HL-60 (cell line): ENCODE measurements around the gene PBXIP1.
"Not testable (repeated sequence)": the region's sequence is repeated elsewhere in the genome, so short reads cannot be mapped to it uniquely, and the experiment has no call there.

Experiments used
- DNase-seq, 2 experiments: peaks; one replicate each; pipeline ENCODE4 v3.0.0-alpha.2; 2010 to 2020; ENCODE audit warnings: low read depth in 1 of 2, low spot score in 1 of 2
- H3K27ac ChIP-seq: fragments of 250-450 bp; sonication (Bioruptor Pico); replicated peaks from 2 replicates; pipeline ENCODE4 v1.5.1; 2020; ENCODE audit warnings: mild to moderate bottlenecking, moderate library complexity
- H3K27me3 ChIP-seq: fragments of 250-450 bp; sonication (Bioruptor Pico); 2 replicates; pipeline ENCODE4 v1.5.1; 2021; ENCODE audit warnings: mild to moderate bottlenecking, moderate library complexity; ENCODE audit not compliant: insufficient read depth, poor library complexity, severe bottlenecking
- H3K4me3 ChIP-seq: replicated peaks from 2 replicates; pipeline ENCODE4 v1.5.1; 2011; ENCODE audit warnings: mild to moderate bottlenecking, control low read depth, low read length; ENCODE audit not compliant: insufficient read depth
- GABPA ChIP-seq: IDR thresholded peaks from 2 replicates; pipeline ENCODE4 v1.6.1; 2012; ENCODE audit warnings: low read depth
- POLR2AphosphoS5 ChIP-seq: IDR thresholded peaks from 2 replicates; pipeline ENCODE4 v1.6.1; 2012; ENCODE audit warnings: low read depth
- SPI1 ChIP-seq: IDR thresholded peaks from 2 replicates; pipeline ENCODE4 v1.6.1; 2012; ENCODE audit warnings: low read depth, mild to moderate bottlenecking, borderline replicate concordance
- TF ChIP-seq, protein P1 (sequence below): IDR thresholded peaks from one replicate; pipeline ENCODE4 v1.5.1; 2011; ENCODE audit warnings: low read length, control low read depth, inconsistent platforms; ENCODE audit not compliant: insufficient read depth
- TF ChIP-seq, protein P2 (sequence below): IDR thresholded peaks from 2 replicates; pipeline ENCODE4 v1.6.1; 2012; ENCODE audit warnings: low read depth; ENCODE audit not compliant: insufficient replicate concordance

PBXIP1 gene

DNA sequence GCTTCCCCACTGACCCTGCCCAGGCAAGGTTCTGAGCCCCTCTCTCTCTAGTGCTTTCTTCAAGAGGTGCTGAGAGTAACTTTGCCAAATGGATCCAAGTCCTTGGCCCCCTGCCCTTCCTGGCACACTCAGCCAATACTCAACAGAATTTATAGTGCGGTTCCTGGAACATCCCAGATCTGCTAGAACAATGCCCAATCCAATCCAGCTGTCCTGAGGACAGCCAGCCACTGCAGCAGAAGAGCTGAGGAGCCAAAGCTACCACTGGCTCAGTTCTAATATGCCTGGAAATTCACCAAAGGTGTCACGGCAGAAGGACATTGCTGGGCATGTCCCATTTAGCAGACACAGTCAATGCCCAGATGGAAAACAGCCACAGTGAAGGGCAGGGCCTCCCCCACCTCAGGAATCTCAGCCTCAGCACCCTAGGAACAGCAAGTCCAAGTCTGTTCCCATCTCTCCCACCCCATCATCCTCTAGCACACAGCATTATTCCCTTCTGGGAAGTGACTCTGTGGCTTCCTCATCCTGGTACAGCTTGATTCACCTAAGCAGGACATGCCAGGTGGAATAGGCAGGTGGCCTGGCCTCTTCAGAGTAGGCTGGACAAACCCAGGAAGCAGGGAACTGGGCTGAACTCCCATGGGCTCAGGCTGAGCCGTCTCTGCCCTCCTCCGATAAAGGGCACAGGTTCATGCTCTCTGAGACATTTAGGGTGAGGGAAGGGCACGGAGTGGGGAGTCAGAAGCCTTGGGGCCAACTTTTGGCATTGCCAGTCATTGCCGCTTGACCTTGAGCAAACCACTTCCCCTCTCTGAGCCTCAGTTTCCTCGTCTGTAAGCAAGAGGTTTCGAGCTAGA lies 44.0 kb downstream of the PBXIP1 start:
- Histone ChIP-seq H3K27me3 (peaks cover 2% of the 10 kb centered on the region), H3K4me3 (no peak overlapping the region), H3K27ac (no peak overlapping the region)
- no peak for DNase-seq
- no peak for TF ChIP-seq SPI1
- TF ChIP-seq, protein P1, sequence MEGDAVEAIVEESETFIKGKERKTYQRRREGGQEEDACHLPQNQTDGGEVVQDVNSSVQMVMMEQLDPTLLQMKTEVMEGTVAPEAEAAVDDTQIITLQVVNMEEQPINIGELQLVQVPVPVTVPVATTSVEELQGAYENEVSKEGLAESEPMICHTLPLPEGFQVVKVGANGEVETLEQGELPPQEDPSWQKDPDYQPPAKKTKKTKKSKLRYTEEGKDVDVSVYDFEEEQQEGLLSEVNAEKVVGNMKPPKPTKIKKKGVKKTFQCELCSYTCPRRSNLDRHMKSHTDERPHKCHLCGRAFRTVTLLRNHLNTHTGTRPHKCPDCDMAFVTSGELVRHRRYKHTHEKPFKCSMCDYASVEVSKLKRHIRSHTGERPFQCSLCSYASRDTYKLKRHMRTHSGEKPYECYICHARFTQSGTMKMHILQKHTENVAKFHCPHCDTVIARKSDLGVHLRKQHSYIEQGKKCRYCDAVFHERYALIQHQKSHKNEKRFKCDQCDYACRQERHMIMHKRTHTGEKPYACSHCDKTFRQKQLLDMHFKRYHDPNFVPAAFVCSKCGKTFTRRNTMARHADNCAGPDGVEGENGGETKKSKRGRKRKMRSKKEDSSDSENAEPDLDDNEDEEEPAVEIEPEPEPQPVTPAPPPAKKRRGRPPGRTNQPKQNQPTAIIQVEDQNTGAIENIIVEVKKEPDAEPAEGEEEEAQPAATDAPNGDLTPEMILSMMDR = no peak
- TF ChIP-seq, protein P2, sequence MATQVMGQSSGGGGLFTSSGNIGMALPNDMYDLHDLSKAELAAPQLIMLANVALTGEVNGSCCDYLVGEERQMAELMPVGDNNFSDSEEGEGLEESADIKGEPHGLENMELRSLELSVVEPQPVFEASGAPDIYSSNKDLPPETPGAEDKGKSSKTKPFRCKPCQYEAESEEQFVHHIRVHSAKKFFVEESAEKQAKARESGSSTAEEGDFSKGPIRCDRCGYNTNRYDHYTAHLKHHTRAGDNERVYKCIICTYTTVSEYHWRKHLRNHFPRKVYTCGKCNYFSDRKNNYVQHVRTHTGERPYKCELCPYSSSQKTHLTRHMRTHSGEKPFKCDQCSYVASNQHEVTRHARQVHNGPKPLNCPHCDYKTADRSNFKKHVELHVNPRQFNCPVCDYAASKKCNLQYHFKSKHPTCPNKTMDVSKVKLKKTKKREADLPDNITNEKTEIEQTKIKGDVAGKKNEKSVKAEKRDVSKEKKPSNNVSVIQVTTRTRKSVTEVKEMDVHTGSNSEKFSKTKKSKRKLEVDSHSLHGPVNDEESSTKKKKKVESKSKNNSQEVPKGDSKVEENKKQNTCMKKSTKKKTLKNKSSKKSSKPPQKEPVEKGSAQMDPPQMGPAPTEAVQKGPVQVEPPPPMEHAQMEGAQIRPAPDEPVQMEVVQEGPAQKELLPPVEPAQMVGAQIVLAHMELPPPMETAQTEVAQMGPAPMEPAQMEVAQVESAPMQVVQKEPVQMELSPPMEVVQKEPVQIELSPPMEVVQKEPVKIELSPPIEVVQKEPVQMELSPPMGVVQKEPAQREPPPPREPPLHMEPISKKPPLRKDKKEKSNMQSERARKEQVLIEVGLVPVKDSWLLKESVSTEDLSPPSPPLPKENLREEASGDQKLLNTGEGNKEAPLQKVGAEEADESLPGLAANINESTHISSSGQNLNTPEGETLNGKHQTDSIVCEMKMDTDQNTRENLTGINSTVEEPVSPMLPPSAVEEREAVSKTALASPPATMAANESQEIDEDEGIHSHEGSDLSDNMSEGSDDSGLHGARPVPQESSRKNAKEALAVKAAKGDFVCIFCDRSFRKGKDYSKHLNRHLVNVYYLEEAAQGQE = no peak

DNA sequence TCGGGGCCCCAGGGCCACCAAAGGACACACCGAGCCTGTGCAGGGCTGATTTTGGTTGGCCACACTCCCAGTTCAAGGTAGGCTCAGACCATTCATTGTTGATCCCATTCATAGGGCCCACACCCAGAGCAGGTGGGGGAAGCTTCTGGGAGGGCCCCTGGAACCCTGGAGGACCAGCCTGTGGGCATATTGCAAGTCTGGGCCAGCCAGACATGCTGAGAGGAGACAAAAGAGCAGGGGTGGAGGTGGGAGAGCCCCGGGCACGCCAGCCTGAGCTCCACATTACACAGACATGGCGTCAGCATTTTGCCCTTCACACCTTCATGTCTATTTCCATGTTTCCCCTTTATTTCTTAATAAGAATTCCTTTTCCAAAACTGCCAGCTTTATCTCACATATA lies 45.0 kb downstream of the PBXIP1 start:
- no peak for DNase-seq
- Histone ChIP-seq H3K27me3 (peaks cover 2% of the 10 kb centered on the region), H3K27ac (no peak overlapping the region), H3K4me3 (no peak overlapping the region)
- no peak for TF ChIP-seq GABPA
- no peak for TF ChIP-seq SPI1
- TF ChIP-seq, protein P2 = no peak
- TF ChIP-seq, protein P1 = no peak
- TF ChIP-seq POLR2AphosphoS5 = no peak

DNA sequence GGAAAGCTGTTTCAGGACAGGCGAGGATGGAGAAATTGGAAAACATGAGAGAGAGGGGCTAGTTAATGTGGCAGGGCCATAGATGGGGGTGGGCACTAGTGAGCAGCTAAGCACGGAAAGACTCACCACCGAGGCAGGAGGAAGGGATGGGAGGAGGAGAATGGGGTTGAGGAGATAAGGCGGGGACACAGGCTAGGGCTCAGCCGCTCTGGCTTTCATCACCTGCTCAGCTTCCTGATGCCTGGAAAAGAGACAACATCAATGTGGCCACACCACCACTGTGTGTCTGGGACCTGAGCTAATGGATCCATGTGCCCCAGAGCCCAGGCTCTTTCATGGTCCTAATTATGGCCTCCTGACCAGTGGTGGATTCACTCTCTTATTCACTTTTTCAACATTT lies 47.0 kb downstream of the PBXIP1 start:
- TF ChIP-seq GABPA (no peak), POLR2AphosphoS5 (no peak), SPI1 (no peak)
- TF ChIP-seq, protein P1 = no peak
- TF ChIP-seq, protein P2 = no peak
- DNase-seq = no peak
- Histone ChIP-seq H3K27ac (no peak overlapping the region), H3K4me3 (no peak overlapping the region), H3K27me3 (peaks cover 2% of the 10 kb centered on the region)

DNA sequence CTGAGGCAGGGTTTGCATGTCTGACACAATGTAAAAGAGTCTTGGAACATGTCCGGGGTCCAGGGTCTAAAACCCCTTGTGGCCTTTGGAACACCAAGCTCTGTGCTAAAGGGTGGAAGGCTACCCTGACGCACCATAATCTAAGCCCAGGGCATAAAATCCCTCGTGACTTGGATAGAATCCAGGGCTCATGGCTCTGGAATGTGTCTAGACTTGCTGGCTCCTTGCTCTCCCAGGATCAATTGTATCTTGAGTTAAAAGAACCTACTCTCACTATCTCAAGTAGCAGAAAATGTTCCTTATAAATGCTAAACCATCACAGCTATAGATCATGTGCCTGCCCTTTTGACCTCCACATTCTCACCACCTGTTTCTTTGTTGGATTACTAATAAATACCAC lies 47.8 kb downstream of the PBXIP1 start:
- DNase-seq, H3K4me3 ChIP-seq, H3K27ac ChIP-seq, H3K27me3 ChIP-seq: not testable (repeated sequence)
